Measurements from ENCODE around the gene FOS. TPM values are rescaled to one million over a fixed set of nuclear protein-coding genes. Genes with fewer than 3 reads are reported as not detected.
"Not testable (repeated sequence)": the region's sequence is repeated elsewhere in the genome, so short reads cannot be mapped to it uniquely, and the experiment has no call there.

FOS gene
- total RNA-seq, 1 experiment from 2014 or later = 5.5 TPM

DNA sequence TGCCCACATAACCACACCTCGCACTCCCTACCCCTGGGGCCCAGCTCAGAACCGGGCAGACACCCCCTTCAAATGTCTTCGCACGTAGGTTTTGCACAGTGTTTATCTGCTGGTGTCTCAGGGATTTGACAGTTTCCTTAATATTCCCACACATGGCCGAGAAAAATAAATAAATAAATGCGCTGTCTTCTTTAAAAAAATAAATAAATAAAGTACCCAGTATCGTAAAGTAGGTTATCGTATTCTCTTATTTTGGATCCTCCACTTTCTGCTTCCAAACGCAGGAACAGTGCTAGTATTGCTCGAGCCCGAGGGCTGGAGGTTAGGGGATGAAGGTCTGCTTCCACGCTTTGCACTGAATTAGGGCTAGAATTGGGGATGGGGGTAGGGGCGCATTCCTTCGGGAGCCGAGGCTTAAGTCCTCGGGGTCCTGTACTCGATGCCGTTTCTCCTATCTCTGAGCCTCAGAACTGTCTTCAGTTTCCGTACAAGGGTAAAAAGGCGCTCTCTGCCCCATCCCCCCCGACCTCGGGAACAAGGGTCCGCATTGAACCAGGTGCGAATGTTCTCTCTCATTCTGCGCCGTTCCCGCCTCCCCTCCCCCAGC is 710 bp upstream of the FOS start:
- peaks cover 14% of the 10 kb centered on the region for H4K20me1 ChIP-seq (ENCODE audit: insufficient read depth, low read depth, low read length)
- H3K4me1 ChIP-seq (ENCODE audit: low read length) = peaks cover 26% of the 10 kb centered on the region
- H3K4me2 ChIP-seq (ENCODE audit: low read depth, low read length, poor library complexity, severe bottlenecking) = peak overlapping the region; percentile 99
- peak overlapping the region; percentile 82 for H3K4me3 ChIP-seq (ENCODE audit: low read length)
- H3K27me3 ChIP-seq (ENCODE audit: low read length) = no peaks in the 10 kb centered on the region
- H3K27ac ChIP-seq (ENCODE audit: low read length) = no peak overlapping the region
- no peaks in the 10 kb centered on the region for H3K9me3 ChIP-seq (ENCODE audit: low read length)
- H3K9me2 ChIP-seq (replicated peaks; ENCODE audit: insufficient read depth, low read length) = no peaks in the 10 kb centered on the region
- no peaks in the 10 kb centered on the region for H3K79me2 ChIP-seq (ENCODE audit: low read length)
- no peak for DNase-seq
- no peaks in the 10 kb centered on the region for H3K36me3 ChIP-seq (ENCODE audit: insufficient read depth, low read length)
- H2AFZ ChIP-seq (ENCODE audit: low read length) = peak overlapping the region; percentile 82
- H3K9ac ChIP-seq (ENCODE audit: low read length) = peak overlapping the region; percentile 63

DNA sequence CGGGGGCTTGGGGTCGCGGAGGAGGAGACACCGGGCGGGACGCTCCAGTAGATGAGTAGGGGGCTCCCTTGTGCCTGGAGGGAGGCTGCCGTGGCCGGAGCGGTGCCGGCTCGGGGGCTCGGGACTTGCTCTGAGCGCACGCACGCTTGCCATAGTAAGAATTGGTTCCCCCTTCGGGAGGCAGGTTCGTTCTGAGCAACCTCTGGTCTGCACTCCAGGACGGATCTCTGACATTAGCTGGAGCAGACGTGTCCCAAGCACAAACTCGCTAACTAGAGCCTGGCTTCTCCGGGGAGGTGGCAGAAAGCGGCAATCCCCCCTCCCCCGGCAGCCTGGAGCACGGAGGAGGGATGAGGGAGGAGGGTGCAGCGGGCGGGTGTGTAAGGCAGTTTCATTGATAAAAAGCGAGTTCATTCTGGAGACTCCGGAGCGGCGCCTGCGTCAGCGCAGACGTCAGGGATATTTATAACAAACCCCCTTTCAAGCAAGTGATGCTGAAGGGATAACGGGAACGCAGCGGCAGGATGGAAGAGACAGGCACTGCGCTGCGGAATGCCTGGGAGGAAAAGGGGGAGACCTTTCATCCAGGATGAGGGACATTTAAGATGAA is 630 bp downstream of the FOS start:
- H3K27ac ChIP-seq (ENCODE audit: low read length) = no peak overlapping the region
- DNase-seq = peak; percentile 76
- H4K20me1 ChIP-seq (ENCODE audit: insufficient read depth, low read depth, low read length) = peaks cover 14% of the 10 kb centered on the region
- H3K9me2 ChIP-seq (replicated peaks; ENCODE audit: insufficient read depth, low read length) = no peaks in the 10 kb centered on the region
- no peaks in the 10 kb centered on the region for H3K27me3 ChIP-seq (ENCODE audit: low read length)
- H3K4me1 ChIP-seq (ENCODE audit: low read length) = peaks cover 26% of the 10 kb centered on the region
- H3K9me3 ChIP-seq (ENCODE audit: low read length) = no peaks in the 10 kb centered on the region
- peak overlapping the region; percentile 99 for H3K4me2 ChIP-seq (ENCODE audit: low read depth, low read length, poor library complexity, severe bottlenecking)
- H3K36me3 ChIP-seq (ENCODE audit: insufficient read depth, low read length) = no peaks in the 10 kb centered on the region
- H3K4me3 ChIP-seq (ENCODE audit: low read length) = peak overlapping the region; percentile 82
- peak overlapping the region; percentile 77 for H3K9ac ChIP-seq (ENCODE audit: low read length)
- H2AFZ ChIP-seq (ENCODE audit: low read length) = peak overlapping the region; percentile 99
- H3K79me2 ChIP-seq (ENCODE audit: low read length) = no peaks in the 10 kb centered on the region

DNA sequence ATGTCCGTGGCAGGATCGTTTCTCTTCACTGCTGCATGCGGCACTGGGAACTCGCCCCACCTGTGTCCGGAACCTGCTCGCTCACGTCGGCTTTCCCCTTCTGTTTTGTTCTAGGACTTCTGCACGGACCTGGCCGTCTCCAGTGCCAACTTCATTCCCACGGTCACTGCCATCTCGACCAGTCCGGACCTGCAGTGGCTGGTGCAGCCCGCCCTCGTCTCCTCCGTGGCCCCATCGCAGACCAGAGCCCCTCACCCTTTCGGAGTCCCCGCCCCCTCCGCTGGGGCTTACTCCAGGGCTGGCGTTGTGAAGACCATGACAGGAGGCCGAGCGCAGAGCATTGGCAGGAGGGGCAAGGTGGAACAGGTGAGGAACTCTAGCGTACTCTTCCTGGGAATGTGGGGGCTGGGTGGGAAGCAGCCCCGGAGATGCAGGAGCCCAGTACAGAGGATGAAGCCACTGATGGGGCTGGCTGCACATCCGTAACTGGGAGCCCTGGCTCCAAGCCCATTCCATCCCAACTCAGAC is 1.2 kb downstream of the FOS start:
- Histone ChIP-seq H3K27me3 (ENCODE audit: low read length) (no peaks in the 10 kb centered on the region), H3K9me2 (replicated peaks; ENCODE audit: insufficient read depth, low read length) (no peaks in the 10 kb centered on the region), H3K27ac (ENCODE audit: low read length) (no peak overlapping the region), H3K36me3 (ENCODE audit: insufficient read depth, low read length) (no peaks in the 10 kb centered on the region), H4K20me1 (ENCODE audit: insufficient read depth, low read depth, low read length) (peaks cover 14% of the 10 kb centered on the region), H3K4me2 (ENCODE audit: low read depth, low read length, poor library complexity, severe bottlenecking) (peak overlapping the region; percentile 99), H3K4me1 (ENCODE audit: low read length) (peaks cover 26% of the 10 kb centered on the region), H3K9ac (ENCODE audit: low read length) (peak overlapping the region; percentile 77), H3K79me2 (ENCODE audit: low read length) (no peaks in the 10 kb centered on the region), H3K9me3 (ENCODE audit: low read length) (no peaks in the 10 kb centered on the region), H3K4me3 (ENCODE audit: low read length) (peak overlapping the region; percentile 82; the same call in 1 of the 2 replicates), H2AFZ (ENCODE audit: low read length) (no peak overlapping the region)
- no peak for DNase-seq

DNA sequence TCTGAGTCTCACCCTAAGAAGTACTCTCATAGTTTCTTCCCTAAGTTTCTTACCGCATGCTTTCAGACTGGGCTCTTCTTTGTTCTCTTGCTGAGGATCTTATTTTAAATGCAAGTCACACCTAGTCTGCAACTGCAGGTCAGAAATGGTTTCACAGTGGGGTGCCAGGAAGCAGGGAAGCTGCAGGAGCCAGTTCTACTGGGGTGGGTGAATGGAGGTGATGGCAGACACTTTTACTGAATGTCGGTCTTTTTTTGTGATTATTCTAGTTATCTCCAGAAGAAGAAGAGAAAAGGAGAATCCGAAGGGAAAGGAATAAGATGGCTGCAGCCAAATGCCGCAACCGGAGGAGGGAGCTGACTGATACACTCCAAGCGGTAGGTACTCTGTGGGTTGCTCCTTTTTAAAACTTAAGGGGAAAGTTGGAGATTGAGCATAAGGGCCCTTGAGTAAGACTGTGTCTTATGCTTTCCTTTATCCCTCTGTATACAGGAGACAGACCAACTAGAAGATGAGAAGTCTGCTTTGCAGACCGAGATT is 1.7 kb downstream of the FOS start:
- peaks cover 24% of the 10 kb centered on the region for H3K4me1 ChIP-seq (ENCODE audit: low read length)
- no peaks in the 10 kb centered on the region for H3K36me3 ChIP-seq (ENCODE audit: insufficient read depth, low read length)
- H3K27me3 ChIP-seq (ENCODE audit: low read length) = no peaks in the 10 kb centered on the region
- H3K4me3 ChIP-seq (ENCODE audit: low read length) = no peak overlapping the region
- no peak overlapping the region for H2AFZ ChIP-seq (ENCODE audit: low read length)
- no peaks in the 10 kb centered on the region for H3K9me3 ChIP-seq (ENCODE audit: low read length)
- no peaks in the 10 kb centered on the region for H3K79me2 ChIP-seq (ENCODE audit: low read length)
- H3K9me2 ChIP-seq (replicated peaks; ENCODE audit: insufficient read depth, low read length) = no peaks in the 10 kb centered on the region
- H3K4me2 ChIP-seq (ENCODE audit: low read depth, low read length, poor library complexity, severe bottlenecking) = no peak overlapping the region
- H3K27ac ChIP-seq (ENCODE audit: low read length) = no peak overlapping the region
- no peak for DNase-seq
- H4K20me1 ChIP-seq (ENCODE audit: insufficient read depth, low read depth, low read length) = peaks cover 14% of the 10 kb centered on the region
- no peak overlapping the region for H3K9ac ChIP-seq (ENCODE audit: low read length)

DNA sequence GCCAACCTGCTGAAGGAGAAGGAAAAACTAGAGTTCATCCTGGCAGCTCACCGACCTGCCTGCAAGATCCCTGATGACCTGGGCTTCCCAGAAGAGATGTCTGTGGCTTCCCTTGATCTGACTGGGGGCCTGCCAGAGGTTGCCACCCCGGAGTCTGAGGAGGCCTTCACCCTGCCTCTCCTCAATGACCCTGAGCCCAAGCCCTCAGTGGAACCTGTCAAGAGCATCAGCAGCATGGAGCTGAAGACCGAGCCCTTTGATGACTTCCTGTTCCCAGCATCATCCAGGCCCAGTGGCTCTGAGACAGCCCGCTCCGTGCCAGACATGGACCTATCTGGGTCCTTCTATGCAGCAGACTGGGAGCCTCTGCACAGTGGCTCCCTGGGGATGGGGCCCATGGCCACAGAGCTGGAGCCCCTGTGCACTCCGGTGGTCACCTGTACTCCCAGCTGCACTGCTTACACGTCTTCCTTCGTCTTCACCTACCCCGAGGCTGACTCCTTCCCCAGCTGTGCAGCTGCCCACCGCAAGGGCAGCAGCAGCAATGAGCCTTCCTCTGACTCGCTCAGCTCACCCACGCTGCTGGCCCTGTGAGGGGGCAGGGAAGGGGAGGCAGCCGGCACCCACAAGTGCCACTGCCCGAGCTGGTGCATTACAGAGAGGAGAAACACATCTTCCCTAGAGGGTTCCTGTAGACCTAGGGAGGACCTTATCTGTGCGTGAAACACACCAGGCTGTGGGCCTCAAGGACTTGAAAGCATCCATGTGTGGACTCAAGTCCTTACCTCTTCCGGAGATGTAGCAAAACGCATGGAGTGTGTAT is 2.4 kb downstream of the FOS start:
- no peak overlapping the region for H3K27ac ChIP-seq (ENCODE audit: low read length)
- H3K4me1 ChIP-seq (ENCODE audit: low read length) = peaks cover 24% of the 10 kb centered on the region
- no peaks in the 10 kb centered on the region for H3K9me3 ChIP-seq (ENCODE audit: low read length)
- no peak overlapping the region for H3K4me2 ChIP-seq (ENCODE audit: low read depth, low read length, poor library complexity, severe bottlenecking)
- no peak for DNase-seq
- no peaks in the 10 kb centered on the region for H3K79me2 ChIP-seq (ENCODE audit: low read length)
- no peaks in the 10 kb centered on the region for H3K9me2 ChIP-seq (replicated peaks; ENCODE audit: insufficient read depth, low read length)
- no peak overlapping the region for H3K9ac ChIP-seq (ENCODE audit: low read length)
- no peak overlapping the region for H2AFZ ChIP-seq (ENCODE audit: low read length)
- no peaks in the 10 kb centered on the region for H3K27me3 ChIP-seq (ENCODE audit: low read length)
- peaks cover 14% of the 10 kb centered on the region for H4K20me1 ChIP-seq (ENCODE audit: insufficient read depth, low read depth, low read length)
- H3K36me3 ChIP-seq (ENCODE audit: insufficient read depth, low read length) = no peaks in the 10 kb centered on the region
- no peak overlapping the region for H3K4me3 ChIP-seq (ENCODE audit: low read length)

DNA sequence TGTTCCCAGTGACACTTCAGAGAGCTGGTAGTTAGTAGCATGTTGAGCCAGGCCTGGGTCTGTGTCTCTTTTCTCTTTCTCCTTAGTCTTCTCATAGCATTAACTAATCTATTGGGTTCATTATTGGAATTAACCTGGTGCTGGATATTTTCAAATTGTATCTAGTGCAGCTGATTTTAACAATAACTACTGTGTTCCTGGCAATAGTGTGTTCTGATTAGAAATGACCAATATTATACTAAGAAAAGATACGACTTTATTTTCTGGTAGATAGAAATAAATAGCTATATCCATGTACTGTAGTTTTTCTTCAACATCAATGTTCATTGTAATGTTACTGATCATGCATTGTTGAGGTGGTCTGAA is 3.0 kb downstream of the FOS start:
- Histone ChIP-seq H3K9me3 (ENCODE audit: low read length) (no peaks in the 10 kb centered on the region), H3K27me3 (ENCODE audit: low read length) (no peaks in the 10 kb centered on the region), H3K36me3 (ENCODE audit: insufficient read depth, low read length) (no peaks in the 10 kb centered on the region), H3K27ac (ENCODE audit: low read length) (no peak overlapping the region), H3K4me1 (ENCODE audit: low read length) (peaks cover 24% of the 10 kb centered on the region), H2AFZ (ENCODE audit: low read length) (no peak overlapping the region), H3K9ac (ENCODE audit: low read length) (no peak overlapping the region), H3K4me3 (ENCODE audit: low read length) (no peak overlapping the region), H3K4me2 (ENCODE audit: low read depth, low read length, poor library complexity, severe bottlenecking) (no peak overlapping the region), H3K79me2 (ENCODE audit: low read length) (no peaks in the 10 kb centered on the region), H3K9me2 (replicated peaks; ENCODE audit: insufficient read depth, low read length) (no peaks in the 10 kb centered on the region), H4K20me1 (ENCODE audit: insufficient read depth, low read depth, low read length) (peaks cover 9% of the 10 kb centered on the region)
- no peak for DNase-seq

DNA sequence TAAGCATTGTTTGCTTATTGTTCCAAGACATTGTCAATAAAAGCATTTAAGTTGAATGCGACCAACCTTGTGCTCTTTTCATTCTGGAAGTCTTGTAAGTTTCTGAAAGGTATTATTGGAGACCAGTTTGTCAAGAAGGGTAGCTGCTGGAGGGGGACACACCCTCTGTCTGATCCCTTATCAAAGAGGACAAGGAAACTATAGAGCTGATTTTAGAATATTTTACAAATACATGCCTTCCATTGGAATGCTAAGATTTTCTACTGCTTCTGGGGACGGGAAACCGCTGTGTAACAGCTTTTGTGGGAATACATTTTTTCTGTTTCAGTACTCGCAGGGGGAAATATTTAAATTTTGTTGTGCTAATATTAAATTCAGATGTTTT is 3.5 kb downstream of the FOS start:
- Histone ChIP-seq H3K9me2 (replicated peaks; ENCODE audit: insufficient read depth, low read length) (no peaks in the 10 kb centered on the region), H3K79me2 (ENCODE audit: low read length) (no peaks in the 10 kb centered on the region), H3K9ac (ENCODE audit: low read length) (no peak overlapping the region), H3K4me1 (ENCODE audit: low read length) (peaks cover 20% of the 10 kb centered on the region), H3K27ac (ENCODE audit: low read length) (no peak overlapping the region), H3K4me3 (ENCODE audit: low read length) (no peak overlapping the region), H3K36me3 (ENCODE audit: insufficient read depth, low read length) (no peaks in the 10 kb centered on the region), H3K9me3 (ENCODE audit: low read length) (no peaks in the 10 kb centered on the region), H4K20me1 (ENCODE audit: insufficient read depth, low read depth, low read length) (peaks cover 8% of the 10 kb centered on the region; the same call in 1 of the 2 replicates), H2AFZ (ENCODE audit: low read length) (no peak overlapping the region), H3K4me2 (ENCODE audit: low read depth, low read length, poor library complexity, severe bottlenecking) (no peak overlapping the region), H3K27me3 (ENCODE audit: low read length) (no peaks in the 10 kb centered on the region)
- no peak for DNase-seq

DNA sequence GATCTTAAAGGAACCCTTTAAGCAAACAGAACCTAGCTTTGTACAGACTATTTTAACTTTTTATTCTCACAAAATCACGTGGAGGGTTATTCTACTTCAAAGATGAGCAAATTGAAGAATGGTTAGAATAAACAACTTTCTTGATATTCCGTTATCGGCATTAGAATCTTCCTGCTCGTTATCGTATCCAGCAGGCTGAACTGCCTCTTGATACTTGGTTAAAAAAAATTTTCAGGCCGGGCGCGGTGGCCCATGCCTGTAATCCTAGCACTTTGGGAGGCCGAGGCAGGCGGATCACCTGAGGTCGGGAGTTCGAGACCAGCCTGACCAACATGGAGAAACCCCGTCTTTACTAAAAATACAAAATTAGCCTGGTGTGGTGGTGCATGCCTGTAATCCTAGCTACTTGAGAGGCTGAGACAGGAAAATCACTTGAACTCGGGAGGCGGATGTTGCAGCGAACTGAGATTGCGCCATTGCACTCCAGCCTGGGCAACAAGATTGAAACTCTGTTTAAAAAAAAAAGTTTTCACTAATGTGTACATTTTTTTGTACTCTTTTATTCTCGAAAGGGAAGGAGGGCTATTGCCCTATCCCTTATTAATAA is 4.0 kb downstream of the FOS start:
- not testable (repeated sequence) for H3K27me3 ChIP-seq (ENCODE audit: low read length); H3K9me2 ChIP-seq (replicated peaks; ENCODE audit: insufficient read depth, low read length); H3K4me2 ChIP-seq (ENCODE audit: low read depth, low read length, poor library complexity, severe bottlenecking); H3K79me2 ChIP-seq (ENCODE audit: low read length); H3K9ac ChIP-seq (ENCODE audit: low read length); DNase-seq; H3K27ac ChIP-seq (ENCODE audit: low read length); H3K36me3 ChIP-seq (ENCODE audit: insufficient read depth, low read length); H4K20me1 ChIP-seq (ENCODE audit: insufficient read depth, low read depth, low read length); H2AFZ ChIP-seq (ENCODE audit: low read length); H3K4me3 ChIP-seq (ENCODE audit: low read length); H3K9me3 ChIP-seq (ENCODE audit: low read length)
- peaks cover 15% of the 10 kb centered on the region for H3K4me1 ChIP-seq (ENCODE audit: low read length)
